Measurements from ENCODE around the gene DPP6. TPM values are rescaled to one million over a fixed set of nuclear protein-coding genes. Genes with fewer than 3 reads are reported as not detected.

Gene DPP6
- total and polyA plus RNA-seq, 9 of the 15 experiments (the other 6 are each of a cell fraction or from before 2014, with no cell fraction given), result not detected

DNA sequence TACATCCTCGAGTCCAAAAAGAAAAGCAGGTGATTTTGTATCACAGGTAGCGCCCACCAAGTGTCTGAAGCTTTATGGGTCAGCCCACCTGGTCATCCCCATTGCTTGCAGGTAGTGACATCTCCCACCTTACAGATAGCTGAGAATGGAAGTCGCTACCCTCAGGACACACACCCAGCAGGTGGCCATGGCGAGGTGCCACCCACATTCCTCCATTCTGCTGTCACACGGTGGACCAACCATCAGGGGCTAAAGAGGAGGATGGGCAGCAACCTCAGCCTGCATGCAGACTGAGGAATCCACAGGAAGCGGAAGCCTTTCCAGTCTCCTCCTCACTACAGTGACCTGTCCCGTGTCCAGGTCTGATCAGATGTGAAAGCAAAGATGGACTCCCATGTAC lies 787.9 kb downstream of the DPP6 start:
- POLR2A ChIA-PET, result no interaction called here
- FAIRE-seq (no peak), DNase-seq (ENCODE audit: extremely low read depth in 1 of 4, low spot score in 3 of 4) (no peak), ATAC-seq (no peak)
- Histone ChIP-seq H3K4me1 (replicated peaks in 1 of 2; ENCODE audit: control insufficient read depth in 2 of 2, insufficient read depth in 2 of 2, low read length in 2 of 2) (no peaks in the 10 kb centered on the region), H3K27ac (ENCODE audit: extremely low read depth, low read depth, low read length) (no peak overlapping the region), H3K79me2 (ENCODE audit: control insufficient read depth, insufficient read depth, low read length) (no peaks in the 10 kb centered on the region), H3K36me3 (ENCODE audit: control insufficient read depth, insufficient read depth, low read length) (no peaks in the 10 kb centered on the region), H3K9me1 (ENCODE audit: control insufficient read depth, insufficient read depth, low read length) (no peaks in the 10 kb centered on the region), H3K27me3 (ENCODE audit: control insufficient read depth in 2 of 2, insufficient read depth in 2 of 2, low read length in 2 of 2) (peaks cover 73 to 78% of the 10 kb centered on the region in 2 experiments), H3K4me2 (ENCODE audit: insufficient read depth, low read length) (no peak overlapping the region), H2AFZ (ENCODE audit: low read depth, low read length) (no peak overlapping the region), H3K4me3 (no peak overlapping the region), H3K9me3 (replicated peaks; ENCODE audit: control insufficient read depth, insufficient read depth, low read depth, low read length) (no peaks in the 10 kb centered on the region; the same call in 1 of the 2 replicates), H3K9ac (ENCODE audit: insufficient read depth in 1 of 2, low read depth in 2 of 2, low read length in 2 of 2) (no peak overlapping the region), H4K20me1 (replicated peaks; ENCODE audit: control insufficient read depth, insufficient read depth, low read length) (peaks cover 1% of the 10 kb centered on the region; the same call in 1 of the 2 replicates)
- CTCF ChIA-PET (ENCODE audit: low intra/inter-chr PET ratio), result no interaction called here
- TF ChIP-seq, protein P1, sequence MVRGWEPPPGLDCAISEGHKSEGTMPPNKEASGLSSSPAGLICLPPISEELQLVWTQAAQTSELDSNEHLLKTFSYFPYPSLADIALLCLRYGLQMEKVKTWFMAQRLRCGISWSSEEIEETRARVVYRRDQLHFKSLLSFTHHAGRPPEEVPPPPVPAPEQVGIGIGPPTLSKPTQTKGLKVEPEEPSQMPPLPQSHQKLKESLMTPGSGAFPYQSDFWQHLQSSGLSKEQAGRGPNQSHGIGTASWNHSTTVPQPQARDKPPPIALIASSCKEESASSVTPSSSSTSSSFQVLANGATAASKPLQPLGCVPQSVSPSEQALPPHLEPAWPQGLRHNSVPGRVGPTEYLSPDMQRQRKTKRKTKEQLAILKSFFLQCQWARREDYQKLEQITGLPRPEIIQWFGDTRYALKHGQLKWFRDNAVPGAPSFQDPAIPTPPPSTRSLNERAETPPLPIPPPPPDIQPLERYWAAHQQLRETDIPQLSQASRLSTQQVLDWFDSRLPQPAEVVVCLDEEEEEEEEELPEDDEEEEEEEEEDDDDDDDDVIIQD (CRISPR knock-in tag; IDR thresholded peaks at IDR 0.05), result no peak
- TF ChIP-seq, protein P2, sequence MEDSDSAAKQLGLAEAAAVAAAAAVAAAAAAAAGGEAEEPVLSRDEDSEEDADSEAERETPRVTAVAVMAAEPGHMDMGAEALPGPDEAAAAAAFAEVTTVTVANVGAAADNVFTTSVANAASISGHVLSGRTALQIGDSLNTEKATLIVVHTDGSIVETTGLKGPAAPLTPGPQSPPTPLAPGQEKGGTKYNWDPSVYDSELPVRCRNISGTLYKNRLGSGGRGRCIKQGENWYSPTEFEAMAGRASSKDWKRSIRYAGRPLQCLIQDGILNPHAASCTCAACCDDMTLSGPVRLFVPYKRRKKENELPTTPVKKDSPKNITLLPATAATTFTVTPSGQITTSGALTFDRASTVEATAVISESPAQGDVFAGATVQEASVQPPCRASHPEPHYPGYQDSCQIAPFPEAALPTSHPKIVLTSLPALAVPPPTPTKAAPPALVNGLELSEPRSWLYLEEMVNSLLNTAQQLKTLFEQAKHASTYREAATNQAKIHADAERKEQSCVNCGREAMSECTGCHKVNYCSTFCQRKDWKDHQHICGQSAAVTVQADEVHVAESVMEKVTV (CRISPR knock-in tag; IDR thresholded peaks at IDR 0.05), result no peak
- no peak for TF ChIP-seq PHB2 (IDR thresholded peaks at IDR 0.05; ENCODE audit: low read depth)
- TF ChIP-seq BRD9 (IDR thresholded peaks at IDR 0.05; ENCODE audit: low read depth, partially characterized antibody), result no peak
- TF ChIP-seq TARDBP (IDR thresholded peaks at IDR 0.05), result no peak
- TF ChIP-seq, protein P3, sequence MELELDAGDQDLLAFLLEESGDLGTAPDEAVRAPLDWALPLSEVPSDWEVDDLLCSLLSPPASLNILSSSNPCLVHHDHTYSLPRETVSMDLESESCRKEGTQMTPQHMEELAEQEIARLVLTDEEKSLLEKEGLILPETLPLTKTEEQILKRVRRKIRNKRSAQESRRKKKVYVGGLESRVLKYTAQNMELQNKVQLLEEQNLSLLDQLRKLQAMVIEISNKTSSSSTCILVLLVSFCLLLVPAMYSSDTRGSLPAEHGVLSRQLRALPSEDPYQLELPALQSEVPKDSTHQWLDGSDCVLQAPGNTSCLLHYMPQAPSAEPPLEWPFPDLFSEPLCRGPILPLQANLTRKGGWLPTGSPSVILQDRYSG (tag; conservative IDR thresholded peaks at IDR 0.05; ENCODE audit: low read depth), result no peak
- TF ChIP-seq RAD21 (CRISPR knock-in tag; conservative IDR thresholded peaks at IDR 0.05 in 1 of 2, IDR thresholded peaks at IDR 0.05 in 1 of 2), result no peak
- TF ChIP-seq CBX3 (IDR thresholded peaks at IDR 0.05; ENCODE audit: borderline replicate concordance in 1 of 2, low read length in 2 of 2), result no peak
- TF ChIP-seq CHD2 (IDR thresholded peaks at IDR 0.05; ENCODE audit: low read depth, low read length), result no peak
- TF ChIP-seq SMAD4 (CRISPR knock-in tag; conservative IDR thresholded peaks at IDR 0.05), result no peak
- TF ChIP-seq SMAD2 (IDR thresholded peaks at IDR 0.05; ENCODE audit: low read depth, low read length), result no peak
- BruUV-seq (replicated peaks), result no TSS peak
- in situ Hi-C loops (cut with MboI), result no loop called here
- intact Hi-C loops (cut with micrococcal nuclease), result no loop called here
- WGBS (ENCODE audit: insufficient coverage, low coverage, missing lambda C conversion rate), result 0% methylated on average over 7 of the region's 7 CpGs
